Measurements from ENCODE around the gene FN1. TPM values are rescaled to one million over a fixed set of nuclear protein-coding genes. Genes with fewer than 3 reads are reported as not detected.

FN1 gene
- total RNA-seq, result 2,584 and 2,610 TPM in 2 replicates

DNA sequence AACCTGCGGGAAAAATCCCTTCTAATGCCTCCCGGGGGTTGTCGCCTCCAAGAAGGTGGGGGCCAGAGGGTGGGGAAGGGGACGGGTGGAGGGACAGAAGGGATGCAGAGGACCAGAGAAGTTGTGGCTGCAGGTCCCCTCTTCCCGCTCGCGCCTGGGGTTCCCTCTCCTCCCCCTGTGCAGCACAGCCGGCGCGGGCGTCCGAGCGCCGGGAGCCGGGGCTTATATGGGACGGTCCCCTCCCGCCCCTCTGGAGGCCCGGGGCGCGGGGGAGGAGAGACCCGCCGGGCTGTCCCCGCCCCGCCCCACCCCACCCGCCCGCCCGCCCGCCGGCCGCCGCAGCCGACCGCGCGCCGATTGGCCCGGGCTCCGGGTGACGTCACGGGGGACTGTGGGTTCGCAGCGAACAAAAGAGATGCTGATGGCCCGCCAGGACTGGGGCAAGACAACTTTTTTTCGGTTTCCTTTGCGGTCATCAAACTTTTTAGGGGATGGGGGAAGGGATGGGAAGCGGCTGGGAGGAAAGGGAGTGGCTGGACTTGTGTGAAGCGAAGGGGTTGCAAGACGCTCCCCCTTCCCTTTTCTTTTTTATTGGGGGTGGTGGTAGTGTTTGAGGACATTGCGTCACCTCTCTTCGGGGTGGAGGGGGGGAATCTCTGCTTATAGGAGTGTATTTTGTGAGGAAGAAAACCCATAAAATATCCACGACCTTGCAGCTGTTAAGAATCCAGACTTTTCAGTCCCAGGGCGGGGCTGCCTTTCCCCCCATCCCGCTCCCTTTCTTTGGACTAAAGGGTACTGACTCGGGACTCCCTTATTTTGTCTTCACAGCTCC, at the start of gene FN1:
FN1 (minus strand) TSS at position 199 of the 835 bp plus-strand sequence. CDS start 266 bp downstream, outside the sequence.
- DNase-seq (ENCODE audit: low read depth), result peak; percentile 91

DNA sequence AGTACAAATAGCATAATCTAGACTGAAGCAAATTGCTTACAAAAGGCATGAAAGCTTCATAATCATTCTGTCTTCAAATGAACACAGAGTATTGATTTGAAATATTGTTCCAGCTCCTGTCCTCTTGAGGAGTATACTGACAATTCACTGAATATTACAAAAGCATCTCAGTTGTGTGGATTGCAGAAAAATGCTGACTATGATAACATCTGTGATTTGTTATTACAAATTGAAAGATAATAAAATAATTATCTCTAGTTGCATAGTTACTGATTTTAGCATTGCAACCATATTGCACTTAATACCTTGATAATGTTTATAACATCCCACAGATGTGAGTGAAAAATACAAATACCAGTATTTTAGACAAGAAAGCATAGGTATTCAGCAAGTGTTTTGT, 49.2 kb upstream of the FN1 start:
- Histone ChIP-seq H3K27me3 (ENCODE audit: control insufficient read depth, insufficient read depth, low read length) (no peaks in the 10 kb centered on the region), H3K4me3 (ENCODE audit: low read depth, low read length) (no peak overlapping the region), H3K36me3 (ENCODE audit: control insufficient read depth, insufficient read depth, low read length) (no peaks in the 10 kb centered on the region)
- no peak for DNase-seq (ENCODE audit: low read depth)
- TF ChIP-seq, protein P1, sequence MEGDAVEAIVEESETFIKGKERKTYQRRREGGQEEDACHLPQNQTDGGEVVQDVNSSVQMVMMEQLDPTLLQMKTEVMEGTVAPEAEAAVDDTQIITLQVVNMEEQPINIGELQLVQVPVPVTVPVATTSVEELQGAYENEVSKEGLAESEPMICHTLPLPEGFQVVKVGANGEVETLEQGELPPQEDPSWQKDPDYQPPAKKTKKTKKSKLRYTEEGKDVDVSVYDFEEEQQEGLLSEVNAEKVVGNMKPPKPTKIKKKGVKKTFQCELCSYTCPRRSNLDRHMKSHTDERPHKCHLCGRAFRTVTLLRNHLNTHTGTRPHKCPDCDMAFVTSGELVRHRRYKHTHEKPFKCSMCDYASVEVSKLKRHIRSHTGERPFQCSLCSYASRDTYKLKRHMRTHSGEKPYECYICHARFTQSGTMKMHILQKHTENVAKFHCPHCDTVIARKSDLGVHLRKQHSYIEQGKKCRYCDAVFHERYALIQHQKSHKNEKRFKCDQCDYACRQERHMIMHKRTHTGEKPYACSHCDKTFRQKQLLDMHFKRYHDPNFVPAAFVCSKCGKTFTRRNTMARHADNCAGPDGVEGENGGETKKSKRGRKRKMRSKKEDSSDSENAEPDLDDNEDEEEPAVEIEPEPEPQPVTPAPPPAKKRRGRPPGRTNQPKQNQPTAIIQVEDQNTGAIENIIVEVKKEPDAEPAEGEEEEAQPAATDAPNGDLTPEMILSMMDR (IDR thresholded peaks at IDR 0.05; ENCODE audit: insufficient read depth, low read length, poor library complexity, severe bottlenecking), result no peak

More for the DNA sequence above, at the start of gene FN1:
- H3K27me3 ChIP-seq (ENCODE audit: control insufficient read depth, insufficient read depth, low read length), result no peaks in the 10 kb centered on the region
- TF ChIP-seq, protein P1 (IDR thresholded peaks at IDR 0.05; ENCODE audit: insufficient read depth, low read length, poor library complexity, severe bottlenecking), result no peak
- H3K36me3 ChIP-seq (ENCODE audit: control insufficient read depth, insufficient read depth, low read length), result peaks cover 2% of the 10 kb centered on the region
- peak within 1 kb of the TSS; percentile 78 for H3K4me3 ChIP-seq (ENCODE audit: low read depth, low read length)

DNA sequence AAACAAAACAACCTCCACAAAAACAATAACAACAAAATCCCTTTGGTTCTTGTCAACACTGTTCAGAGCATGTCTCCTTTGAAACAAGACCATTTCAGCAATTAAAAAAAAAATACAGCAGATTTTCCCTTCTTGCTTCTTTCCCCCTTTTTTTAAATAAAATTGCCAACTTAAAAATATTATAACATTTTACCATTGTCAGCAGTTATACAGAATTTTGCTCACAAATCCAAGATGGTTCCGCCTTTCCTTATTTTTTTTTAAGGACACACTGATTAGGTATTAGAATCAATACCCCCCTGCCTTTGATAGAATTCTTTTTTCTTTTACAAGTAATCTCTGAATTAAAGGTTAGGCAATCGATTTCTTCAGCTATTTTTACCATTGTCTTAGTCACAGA, 48.7 kb upstream of the FN1 start:
- H3K36me3 ChIP-seq (ENCODE audit: control insufficient read depth, insufficient read depth, low read length), result no peaks in the 10 kb centered on the region
- no peak for DNase-seq (ENCODE audit: low read depth)
- H3K27me3 ChIP-seq (ENCODE audit: control insufficient read depth, insufficient read depth, low read length), result no peaks in the 10 kb centered on the region
- no peak overlapping the region for H3K4me3 ChIP-seq (ENCODE audit: low read depth, low read length)
- TF ChIP-seq, protein P1 (IDR thresholded peaks at IDR 0.05; ENCODE audit: insufficient read depth, low read length, poor library complexity, severe bottlenecking), result no peak

DNA sequence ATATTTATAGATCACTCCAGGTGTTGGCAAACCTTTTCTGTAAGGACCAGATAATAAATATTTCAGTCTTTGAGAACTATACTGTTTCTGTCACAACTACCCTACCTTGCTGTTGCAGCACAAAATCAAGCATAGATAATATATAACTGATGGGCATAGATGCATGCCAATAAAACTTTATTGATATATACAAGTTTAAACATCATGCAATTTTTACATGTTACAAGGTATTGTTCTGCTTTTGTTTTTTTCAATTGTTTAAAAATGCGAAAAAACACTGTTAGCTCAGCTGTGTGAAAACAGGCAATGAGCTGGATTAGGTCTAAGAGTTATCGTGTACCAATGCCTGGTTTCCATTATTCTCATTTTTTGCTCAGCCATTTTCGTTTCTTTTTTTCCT, 47.6 kb upstream of the FN1 start:
- Histone ChIP-seq H3K27me3 (ENCODE audit: control insufficient read depth, insufficient read depth, low read length) (no peaks in the 10 kb centered on the region), H3K4me3 (ENCODE audit: low read depth, low read length) (no peak overlapping the region), H3K36me3 (ENCODE audit: control insufficient read depth, insufficient read depth, low read length) (no peaks in the 10 kb centered on the region)
- TF ChIP-seq, protein P1 (IDR thresholded peaks at IDR 0.05; ENCODE audit: insufficient read depth, low read length, poor library complexity, severe bottlenecking), result no peak
- DNase-seq (ENCODE audit: low read depth), result no peak

DNA sequence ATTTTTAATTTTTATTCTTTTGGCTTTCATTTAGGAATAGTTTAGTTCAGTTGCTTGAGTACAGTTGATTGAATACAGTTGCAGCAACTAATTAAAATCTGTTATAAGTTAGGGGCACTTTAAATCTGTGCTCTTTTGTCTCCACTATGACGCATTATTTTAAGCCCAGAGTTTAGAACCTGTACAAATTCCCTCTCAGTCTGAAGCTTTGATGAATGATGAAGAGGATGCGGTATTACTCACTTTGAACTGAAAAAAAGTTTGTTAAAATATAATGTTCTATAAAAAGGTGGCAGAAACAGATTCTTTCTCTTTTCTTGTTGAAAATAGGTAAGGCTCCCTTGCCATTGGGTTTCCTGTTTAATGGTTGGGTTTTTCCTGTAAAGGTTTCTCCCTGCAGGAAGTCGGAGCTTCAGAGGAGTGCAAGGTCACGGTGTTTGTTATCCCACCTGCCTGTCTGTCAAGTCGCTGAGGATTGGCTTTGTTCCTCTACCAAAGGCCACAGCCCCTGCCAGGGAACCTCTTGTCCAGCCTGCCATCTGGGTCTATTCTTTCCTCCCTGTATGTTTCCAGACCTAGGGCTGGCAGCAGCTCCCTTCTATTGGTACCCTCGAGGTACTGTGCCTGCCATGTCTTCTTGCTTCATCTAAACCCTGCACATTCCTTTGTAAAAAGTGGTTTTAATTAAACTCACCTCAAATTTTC, 43.8 kb upstream of the FN1 start:
- no peak overlapping the region for H3K4me3 ChIP-seq (ENCODE audit: low read depth, low read length)
- TF ChIP-seq, protein P1 (IDR thresholded peaks at IDR 0.05; ENCODE audit: insufficient read depth, low read length, poor library complexity, severe bottlenecking), result no peak
- H3K36me3 ChIP-seq (ENCODE audit: control insufficient read depth, insufficient read depth, low read length), result no peaks in the 10 kb centered on the region
- DNase-seq (ENCODE audit: low read depth), result no peak
- H3K27me3 ChIP-seq (ENCODE audit: control insufficient read depth, insufficient read depth, low read length), result no peaks in the 10 kb centered on the region

Measured in kidney epithelial cell (primary cell).